Stimulated activated CD4-positive, alpha-beta T cell treated with anti-CD3 and anti-CD28 coated beads, Interleukin-1b, Interleukin-23, amount 100 ng/mL, for 4 hours (primary cell): ENCODE results near the gene LARP1.

Experiments used
- DNase-seq, 2 donors: peaks; one replicate each; pipeline ENCODE4 v3.0.0-alpha.2; 2020; ENCODE audit warnings: low read depth in 2 of 2

LARP1 gene

DNA sequence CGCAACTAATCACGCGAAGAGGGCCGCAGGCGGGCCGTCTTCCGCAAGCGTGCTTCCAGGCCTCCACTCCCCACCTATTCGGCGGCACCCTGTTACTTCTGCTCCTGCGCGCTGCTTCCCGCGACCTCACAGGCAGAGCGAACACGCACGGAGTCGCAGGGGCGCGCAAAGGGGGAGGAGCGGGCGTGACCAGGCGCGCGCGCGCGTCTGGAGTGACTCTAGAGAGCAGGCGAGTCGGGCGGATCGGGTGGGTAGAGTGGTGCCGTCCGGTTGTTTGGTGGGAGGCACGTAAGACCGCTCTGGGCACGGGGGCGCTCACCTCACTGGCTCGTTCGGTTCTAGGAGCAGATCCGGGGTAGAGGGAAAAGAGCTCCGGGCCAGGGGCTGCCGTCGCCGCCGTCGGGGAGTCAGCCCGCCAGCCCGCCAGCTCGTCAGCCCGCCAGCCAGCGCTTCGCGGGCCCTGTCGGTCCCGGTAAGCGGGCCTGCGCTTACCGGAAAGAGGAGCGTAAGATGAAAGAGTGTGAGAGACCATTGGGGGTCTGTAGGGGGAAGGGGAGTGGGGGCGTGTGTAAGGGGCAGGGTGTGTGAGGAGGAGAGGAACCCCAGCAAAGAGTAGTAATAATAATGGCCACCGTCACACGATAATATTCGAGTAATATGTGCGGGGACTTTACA, 103.3 kb downstream of the LARP1 start, which contains the start of gene CNOT8:
Gene CNOT8 (plus strand): TSS at position 331 of the 675 bp plus-strand sequence. CDS start 4,652 bp downstream, outside the sequence.
- DNase-seq, result peak; percentile 96 to 97

DNA sequence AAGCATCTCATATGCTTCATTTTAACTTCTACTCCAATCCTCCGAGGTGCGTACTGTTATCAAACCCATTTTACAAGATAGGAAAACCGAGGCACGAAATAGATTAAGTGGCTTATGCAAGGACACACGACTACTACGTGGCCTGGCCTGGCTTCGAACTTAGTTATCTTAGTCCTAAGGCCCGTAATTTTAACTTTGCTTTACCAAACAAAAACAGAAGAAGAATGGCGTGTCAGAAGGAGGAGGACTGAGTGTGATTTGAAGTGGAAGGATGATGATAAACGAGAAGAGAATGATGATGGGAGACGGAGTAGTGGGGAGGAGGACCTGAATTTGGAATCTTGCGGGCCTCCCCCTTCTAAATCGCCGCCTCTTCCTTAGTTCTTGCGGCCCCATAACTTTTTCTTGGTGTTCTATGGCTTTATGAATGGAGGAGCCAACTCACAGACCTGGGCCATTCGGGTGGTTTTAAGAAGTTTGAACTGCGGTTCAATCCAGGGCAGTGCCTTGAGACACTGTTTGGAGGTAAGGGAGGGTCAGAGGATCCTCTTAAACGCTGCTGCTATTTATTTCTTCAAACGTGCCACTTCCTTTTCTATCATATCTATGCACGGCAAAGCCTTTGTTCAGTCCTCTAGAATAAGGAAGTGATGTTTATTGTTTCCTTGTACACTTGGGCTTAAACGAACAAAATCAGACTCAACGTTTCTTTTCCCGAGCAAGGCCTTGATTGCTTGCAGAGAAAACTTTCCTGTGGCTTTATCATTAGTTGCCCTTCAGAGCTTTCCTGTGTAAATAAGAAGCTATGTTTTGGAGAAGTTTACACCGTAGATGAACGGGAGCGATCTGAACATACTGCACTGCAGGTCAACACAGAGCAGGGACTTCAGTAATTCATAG, 104.0 kb downstream of the LARP1 start:
- no peak for DNase-seq

DNA sequence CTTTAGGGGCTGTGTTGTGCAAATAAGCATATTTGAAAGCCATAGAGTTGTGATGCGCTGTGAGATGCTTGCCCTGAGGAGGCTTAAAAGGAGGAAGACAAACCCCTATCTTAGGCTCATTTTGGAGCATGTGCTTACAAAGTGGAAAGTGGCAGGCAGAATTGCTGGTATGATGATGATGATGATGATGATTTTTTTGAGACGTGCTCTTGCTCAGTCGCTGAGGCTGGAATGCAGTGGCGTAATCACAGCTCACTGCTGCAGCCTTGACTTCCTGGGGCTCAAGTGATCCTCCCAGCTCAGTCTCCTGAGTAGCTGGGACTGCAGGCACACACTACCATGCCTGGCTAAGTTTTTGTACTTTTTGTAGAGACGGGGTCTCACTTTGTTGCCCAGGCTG, 104.9 kb downstream of the LARP1 start:
- no peak for DNase-seq

DNA sequence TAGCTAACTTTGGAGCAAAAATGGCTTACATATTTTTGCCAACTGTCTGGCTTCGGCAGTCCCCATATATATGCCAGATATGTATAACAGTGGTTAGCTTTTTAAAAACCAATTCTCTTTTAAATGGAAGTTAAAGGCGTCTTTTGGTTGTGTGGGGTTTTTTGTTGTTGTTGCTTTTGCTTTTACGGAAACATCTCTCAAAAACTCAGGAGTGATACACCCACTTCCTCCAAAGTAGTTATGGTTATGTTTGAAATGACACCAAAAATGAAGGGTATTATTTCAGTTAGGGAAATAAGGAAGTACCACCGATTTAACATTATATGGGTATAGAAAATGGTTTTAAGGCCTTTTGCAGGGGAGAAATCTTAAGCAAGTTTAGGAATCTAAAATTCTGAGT, 105.6 kb downstream of the LARP1 start:
- no peak for DNase-seq

DNA sequence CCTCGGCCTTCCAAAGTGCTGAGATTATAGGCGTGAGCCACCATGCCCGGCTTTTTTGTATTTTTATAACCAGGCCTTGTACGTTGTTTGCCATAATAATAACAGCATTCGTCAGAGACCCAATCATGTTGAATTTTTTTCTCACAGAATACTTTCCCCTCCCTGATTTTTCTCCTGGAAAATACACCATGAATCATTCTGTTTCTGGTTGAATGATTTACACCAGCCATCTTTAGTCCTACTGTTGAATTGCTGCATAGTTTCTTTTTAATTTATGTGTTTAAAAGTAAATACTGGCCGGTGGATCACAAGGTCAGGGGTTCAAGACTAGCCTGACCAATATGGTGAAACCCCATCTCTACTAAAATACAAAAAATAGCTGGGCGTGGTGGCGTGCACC, 106.8 kb downstream of the LARP1 start:
- no peak for DNase-seq

DNA sequence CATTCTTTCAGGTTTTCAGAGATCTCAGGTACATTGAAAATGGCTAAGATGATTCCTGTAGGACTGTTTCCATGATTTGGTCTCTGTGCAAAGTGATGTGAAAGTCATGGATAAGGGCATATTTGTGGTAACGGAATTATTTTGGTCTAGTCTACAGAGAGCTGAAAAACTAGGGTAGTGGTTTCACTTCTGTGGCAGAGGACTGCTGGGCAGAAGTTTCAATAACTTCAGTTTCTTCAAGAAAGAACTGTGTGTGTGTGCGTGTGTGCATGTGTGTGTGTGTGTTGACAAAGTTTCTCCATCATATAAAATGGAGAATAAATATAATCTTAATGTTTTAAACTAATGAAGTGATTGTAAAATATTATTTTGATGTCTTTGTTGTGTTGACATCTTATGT, 107.6 kb downstream of the LARP1 start:
- no peak for DNase-seq

DNA sequence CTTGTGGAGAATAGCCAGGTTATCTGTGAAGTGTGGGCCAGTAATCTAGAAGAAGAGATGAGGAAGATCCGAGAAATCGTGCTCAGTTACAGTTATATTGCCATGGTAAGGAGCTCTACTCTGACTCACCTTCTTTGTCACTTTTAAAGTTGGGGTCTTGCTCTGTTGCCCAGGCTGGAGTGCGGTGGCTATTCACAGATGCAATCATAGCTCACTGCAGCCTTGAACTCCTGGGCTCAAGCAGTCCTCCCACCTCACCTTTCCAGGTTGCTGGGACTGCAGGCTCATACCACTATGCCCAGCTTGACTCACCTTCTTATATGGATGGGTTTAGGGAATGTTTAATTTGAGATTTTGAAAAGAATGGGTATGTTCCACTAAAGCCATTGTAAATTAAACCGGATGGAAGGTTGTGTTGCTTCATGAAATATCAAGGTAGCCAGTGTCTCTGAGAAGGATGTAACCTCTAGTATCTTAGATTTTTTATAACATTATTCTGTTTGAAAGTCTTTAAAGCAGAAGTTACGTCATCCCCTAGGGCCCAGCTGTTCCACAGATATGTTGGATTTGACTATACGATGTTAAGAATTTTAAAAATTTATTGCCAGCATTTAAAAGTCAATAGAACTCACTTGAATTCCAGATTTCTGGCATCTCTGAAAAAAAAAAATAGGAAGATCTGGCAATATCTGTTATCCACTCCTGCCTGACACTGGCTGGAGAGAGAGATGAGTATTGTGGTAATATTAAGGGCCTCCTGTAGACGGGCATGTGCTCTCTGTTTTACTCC, 108.3 kb downstream of the LARP1 start:
- no peak for DNase-seq

DNA sequence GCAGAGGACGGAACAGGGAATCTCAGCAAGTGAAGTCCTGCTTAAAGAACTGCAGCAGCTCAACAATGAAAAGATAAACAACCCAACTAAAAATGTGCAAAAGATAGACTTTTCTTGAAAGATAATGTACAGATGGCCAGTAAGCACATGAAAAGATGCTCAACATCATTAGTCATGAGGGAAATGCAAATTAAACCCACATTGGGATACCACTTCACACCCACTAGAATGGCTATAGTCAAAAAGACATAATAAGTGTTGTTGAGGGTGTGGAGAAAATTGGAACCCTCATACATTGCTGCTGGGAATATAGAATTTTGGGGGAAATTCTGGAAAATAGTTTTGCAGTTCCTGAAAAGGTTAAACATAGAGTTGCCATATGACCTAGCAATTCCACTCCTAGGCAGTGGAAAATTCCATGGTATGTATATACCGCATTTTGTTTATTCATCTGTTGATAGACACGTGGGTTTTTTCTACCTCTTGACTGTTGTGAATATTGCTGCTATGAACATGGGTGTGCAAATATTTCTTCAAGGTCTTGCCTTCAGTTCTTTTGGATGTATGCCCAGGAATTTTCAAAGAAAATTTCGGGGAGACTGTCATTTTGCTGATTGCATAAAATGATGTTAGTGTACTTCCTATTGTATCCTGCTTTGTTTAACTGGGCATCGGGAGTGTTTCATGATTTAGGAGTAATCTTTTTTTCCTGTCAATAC, 110.4 kb downstream of the LARP1 start:
- no peak for DNase-seq

DNA sequence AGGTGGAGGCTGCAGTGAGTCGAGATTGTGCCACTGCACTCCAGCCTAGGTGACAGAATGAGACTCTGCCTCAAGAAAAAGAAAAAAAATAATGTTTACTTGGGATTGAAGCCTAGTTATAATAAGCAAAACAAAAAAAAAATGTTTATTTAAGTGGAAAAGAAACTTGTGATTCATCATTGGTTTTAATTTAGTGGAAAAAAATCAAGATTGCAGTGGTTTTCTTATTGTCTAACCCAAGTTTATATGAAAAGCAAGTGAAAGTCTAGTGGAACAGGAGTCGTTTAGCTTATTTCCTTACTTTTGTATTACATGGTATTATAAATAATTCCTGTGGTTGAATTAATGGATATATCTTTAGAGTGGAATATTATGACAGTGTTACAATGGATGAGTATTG, 111.7 kb downstream of the LARP1 start:
- no peak for DNase-seq
